NCI-H1694 (cell line): ENCODE measurements around the gene DNMT1.
"Not testable (repeated sequence)": the region's sequence is repeated elsewhere in the genome, so short reads cannot be mapped to it uniquely, and the experiment has no call there.

Source experiments
- DNase-seq: peaks from one replicate; lab custom pipeline; 2025; lab: John Stamatoyannopoulos, UW

The DNMT1 gene

DNA sequence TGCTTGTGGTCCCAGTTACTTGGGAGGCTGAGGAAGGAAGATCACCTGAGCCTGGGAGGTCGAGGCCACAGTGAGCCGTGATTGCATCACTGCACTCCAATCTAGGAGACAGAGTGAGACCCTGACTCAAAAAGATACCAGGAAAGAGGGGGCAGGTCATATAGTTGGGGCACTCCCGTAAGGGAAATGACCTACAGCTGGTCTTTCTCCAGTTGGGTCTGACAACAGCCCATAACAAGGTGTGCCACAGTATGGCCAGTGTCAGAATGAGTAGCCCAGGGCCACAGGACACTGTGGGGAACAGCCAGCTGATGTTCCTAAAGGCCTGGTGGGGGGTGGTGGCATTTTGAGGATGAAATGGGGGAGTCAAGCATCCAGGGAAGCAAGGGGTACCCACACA lies 10.8 kb downstream of the DNMT1 start:
- no peak for DNase-seq

GRCh38 chr19:10182847-10183246 lies 11.9 kb downstream of the DNMT1 start:
- no peak for DNase-seq

DNA sequence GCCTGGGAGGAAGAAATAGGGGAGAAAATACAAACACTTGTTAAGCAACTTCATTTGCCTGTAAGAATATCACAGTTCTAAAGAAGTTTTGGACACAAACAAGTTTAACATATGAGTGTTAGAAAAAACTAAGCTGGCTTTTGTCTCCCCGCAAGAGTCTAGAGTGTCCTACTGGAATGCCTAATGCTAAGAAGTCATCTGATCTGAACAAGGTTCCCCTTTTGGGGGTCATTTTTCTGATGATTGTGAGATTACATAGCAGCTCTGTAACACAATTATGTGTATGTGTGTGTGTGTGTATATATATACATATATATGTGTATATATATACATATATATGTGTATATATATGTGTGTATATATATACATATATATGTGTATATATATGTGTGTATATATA lies 12.7 kb downstream of the DNMT1 start:
- DNase-seq = no peak

DNA sequence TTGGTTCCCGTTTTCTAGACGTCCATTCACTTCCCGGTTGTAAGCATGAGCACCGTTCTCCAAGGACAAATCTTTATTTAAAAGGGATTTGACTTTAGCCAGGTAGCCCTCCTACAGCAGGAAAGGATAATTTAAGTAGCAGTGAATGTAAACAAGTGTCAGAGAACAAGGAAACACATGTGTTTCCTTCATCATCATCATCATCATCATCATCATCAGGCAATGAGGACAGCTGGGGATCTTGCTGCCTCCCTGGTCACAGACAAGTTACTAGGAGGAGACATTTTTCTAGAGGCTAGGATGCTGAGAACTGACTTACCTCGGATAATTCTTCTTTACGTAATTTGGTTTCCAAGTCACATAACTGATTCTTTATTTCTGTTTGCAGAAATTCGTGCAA lies 14.3 kb downstream of the DNMT1 start:
- DNase-seq = no peak

- DNase-seq = not testable (repeated sequence)
Measured at GRCh38 chr19:10180024-10180423, 14.7 kb downstream of the DNMT1 start.

DNA sequence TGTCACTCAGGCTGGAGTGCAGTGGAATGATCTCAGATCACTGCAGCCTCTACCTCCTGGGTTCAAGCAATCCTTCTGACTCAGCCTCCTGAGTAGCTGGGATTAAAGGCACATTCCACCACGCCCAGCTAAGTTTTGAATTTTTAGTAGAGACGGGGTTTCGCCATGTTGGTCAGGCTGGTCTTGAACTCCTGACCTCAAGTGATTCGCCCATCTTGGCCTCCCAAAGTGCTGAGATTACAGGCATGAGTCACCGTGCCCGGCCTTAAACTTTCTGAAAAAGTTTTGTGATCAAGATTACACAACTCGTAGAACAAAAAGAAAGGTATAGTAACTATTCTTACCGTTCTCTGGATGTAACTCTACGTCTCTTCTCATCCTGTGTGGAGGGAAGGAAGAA lies 21.2 kb downstream of the DNMT1 start:
- no peak for DNase-seq

GRCh38 chr19:10168386-10168948 lies 26.3 kb downstream of the DNMT1 start:
- DNase-seq = no peak

DNA sequence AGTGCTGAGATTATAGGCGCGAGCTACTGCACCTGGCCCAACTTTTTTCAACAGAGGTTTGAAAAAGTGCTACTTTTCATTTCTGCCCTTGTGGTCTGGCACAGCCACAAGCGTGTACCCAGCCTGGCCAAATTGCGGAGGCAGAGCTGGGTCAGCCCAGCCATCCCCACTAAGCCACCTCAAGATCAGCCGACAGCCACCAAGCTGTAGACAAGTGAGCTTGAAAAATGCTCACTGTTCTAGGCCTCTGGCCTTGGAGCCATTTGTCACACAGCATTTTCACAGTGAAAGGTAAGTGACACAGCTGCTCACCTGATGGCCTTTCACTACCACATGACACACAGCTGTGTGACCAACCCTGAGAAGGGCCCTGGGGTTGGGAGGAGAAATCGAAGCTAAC lies 27.3 kb downstream of the DNMT1 start:
- DNase-seq = no peak

GRCh38 chr19:10166501-10166900 lies 28.3 kb downstream of the DNMT1 start:
- DNase-seq = not testable (repeated sequence)

DNA sequence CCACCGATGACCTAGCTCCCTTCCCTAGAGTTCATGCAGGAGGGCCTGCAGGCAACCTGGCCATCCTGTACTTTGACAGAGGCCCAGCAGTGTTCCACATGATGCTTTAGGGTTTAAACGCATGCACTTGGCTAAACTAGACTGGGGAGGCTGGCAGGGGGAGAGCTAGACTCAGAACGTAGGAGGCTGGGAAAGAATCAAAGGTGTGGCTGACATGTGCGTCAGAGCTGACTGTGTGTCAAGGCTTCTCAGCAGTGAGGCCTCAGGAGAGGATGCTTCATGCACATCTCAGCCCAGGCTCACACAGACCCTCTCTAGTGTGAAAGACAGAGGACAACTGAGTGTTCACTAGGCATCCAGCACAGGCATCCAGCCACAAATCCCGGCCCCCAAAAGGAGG lies 28.7 kb downstream of the DNMT1 start:
- no peak for DNase-seq

DNA sequence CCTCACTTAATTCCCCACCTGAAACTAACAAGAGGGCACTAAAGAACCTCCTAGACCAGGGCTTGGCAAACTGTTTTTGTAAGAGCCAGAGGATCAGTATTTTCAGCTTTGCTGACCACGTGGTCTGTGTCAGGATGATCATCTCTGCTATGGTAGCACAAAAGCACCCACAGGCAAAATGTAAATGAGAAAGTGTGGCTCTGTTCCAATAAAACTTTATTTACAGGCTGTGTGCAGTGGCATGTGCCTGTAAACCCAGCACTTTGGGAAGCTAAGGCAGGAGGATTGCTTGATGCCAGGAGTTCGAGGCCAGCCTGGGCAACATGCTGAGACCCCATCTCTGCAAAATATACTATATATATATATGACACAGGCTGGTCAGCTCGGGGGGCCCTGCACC lies 31.2 kb downstream of the DNMT1 start:
- DNase-seq = no peak

DNA sequence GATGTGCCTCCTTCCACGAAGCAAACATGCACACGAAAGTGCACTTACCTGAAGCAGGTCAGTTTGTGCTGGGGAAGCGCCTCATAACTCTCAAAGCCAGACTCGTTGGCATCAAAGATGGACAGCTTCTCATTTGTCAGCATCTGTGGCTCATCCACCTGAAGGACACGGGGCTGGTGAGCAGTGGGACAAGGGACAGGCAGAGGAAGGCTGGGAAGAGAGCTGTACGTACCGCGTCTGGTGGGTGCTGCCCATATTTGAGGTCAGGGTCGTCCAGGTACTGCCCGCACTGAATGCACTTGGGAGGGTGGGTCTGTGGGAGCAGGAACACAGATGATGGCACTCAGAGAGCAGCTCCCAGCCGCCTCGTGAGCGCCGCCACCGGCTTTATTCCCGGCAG lies 35.1 kb downstream of the DNMT1 start:
- DNase-seq = no peak

- no peak for DNase-seq
Measured at GRCh38 chr19:10158485-10158884, 36.3 kb downstream of the DNMT1 start.

GRCh38 chr19:10158071-10158470 lies 36.7 kb downstream of the DNMT1 start:
- no peak for DNase-seq

- DNase-seq = no peak
Measured at GRCh38 chr19:10155839-10156238, 38.9 kb downstream of the DNMT1 start.

- no peak for DNase-seq
Measured at GRCh38 chr19:10152100-10152499, 42.7 kb downstream of the DNMT1 start.

DNA sequence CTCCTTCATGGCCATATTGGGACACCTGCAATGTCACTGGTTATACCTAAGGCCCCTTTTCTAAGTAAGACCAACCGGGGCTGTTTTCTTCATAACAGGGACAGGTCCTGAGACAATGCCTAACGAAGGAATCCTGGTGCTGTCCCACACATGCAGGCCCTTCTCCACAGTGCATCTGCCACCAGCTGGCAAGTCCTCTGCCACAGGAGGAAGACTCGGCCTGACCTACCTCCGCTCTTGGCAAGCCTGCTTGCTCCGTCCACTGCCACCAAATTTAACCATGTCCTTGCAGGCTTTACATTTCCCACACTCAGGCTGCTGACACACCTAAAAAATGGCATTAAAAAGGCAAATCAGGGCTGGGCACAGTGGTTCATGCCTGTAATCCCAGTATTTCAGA lies 43.2 kb downstream of the DNMT1 start:
- no peak for DNase-seq

DNA sequence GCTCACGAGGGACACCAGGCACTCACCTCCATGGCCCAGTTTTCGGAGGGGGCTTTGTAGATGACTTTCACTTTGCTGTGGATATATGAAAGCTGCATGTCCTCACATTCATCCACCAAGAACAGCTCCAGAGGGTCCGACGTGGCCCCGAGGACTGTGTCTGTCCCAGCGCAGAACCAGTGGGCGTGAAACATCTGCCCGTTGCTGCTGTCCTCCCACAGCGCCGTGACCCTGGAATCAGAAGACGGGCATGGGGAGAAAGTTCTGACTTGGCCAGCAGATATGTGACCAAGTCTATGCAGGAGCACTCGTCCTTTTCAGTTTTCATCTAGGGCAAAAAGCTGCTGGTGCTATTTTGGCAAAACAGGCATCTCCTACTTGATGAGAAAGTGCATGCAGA lies 45.3 kb downstream of the DNMT1 start:
- DNase-seq = no peak

DNA sequence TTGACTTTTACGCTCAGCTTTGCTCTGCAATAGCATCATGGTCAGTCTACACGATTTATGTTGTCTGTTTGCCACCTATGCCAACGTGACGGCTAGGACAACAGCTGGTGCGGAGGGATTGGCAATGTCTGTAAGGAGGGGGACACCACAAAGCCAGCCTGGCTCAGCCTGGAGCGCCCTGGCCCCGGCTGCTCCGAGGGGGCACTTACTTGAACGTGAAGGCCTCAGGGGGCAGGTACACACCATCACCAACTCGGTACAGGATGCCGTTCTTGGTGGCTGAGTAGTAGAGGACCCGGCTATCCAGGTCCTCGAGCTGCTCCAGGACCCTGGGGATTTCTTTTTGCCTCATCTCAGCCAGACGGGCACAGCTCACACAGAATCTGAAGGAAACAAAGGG lies 48.6 kb downstream of the DNMT1 start:
- DNase-seq = no peak

GRCh38 chr19:10145031-10145430 lies 49.7 kb downstream of the DNMT1 start:
- no peak for DNase-seq

DNA sequence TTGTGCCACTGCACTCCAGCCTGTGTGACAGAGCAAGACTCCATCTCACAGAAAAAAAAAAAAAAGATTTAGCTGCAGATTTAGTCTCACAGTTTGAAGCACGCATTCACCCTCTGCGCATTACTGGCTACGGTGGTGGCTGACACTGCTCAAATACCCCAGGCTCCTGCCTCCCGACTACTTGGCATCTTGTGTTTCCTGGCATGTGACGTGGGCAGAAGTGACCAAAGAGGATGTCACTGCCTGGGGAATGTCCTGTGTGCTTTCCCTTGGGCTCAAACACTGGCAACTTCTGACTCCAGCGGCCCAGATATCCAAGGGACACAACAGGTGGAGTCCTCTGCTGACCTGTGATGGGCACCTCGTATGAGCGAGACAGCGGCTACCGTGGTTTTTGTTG lies 50.4 kb downstream of the DNMT1 start:
- no peak for DNase-seq

DNA sequence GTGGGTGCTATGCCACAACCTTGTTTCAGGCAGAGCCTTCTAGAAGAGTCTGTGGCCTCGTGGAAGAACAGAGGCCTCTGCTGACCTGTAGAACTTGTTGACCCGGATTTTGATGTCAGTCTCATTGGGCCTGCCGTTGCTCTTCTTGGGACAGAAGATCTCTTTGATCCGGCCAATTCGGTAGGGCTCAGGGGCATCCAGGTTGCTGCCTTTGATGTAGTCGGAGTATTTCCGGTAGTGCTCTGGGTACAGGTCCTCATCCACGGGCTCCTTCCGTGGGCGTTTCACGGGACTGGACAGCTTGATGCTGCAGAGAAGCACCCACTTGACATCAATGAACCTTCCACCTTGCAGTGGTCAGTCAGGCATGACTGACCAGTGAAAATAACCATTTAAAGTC lies 51.1 kb downstream of the DNMT1 start:
- no peak for DNase-seq

GRCh38 chr19:10142701-10143375 lies 51.9 kb downstream of the DNMT1 start:
- DNase-seq = no peak

- no peak for DNase-seq
Measured at GRCh38 chr19:10141973-10142372, 52.8 kb downstream of the DNMT1 start.
